Endothelial cell of coronary artery (primary cell): ENCODE data around the gene ELOVL2. TPM values are rescaled to one million over a fixed set of nuclear protein-coding genes. Genes with fewer than 3 reads are reported as not detected.

ENCODE experiments used
- total RNA-seq: library from RNA; depleted of rRNA; stranded (reverse); fragments of >200 nt; gene quantifications from 2 replicates; pipeline ENCODE4 v1.2.3, GENCODE V29; 2014

The ELOVL2 gene
- not detected in 2 replicates for total RNA-seq

GRCh38 chr6:11043961-11044711 lies at the start of gene ELOVL2:
ELOVL2 (minus strand) TSS chr6:11044305; CDS start chr6:11044230, 75 bp downstream.

Other genes starting within 250 kb of the ELOVL2 start
- not detected in 2 replicates for gene MAK, start 205.8 kb downstream of the ELOVL2 start, total RNA-seq
- gene GCM2, start 162.3 kb downstream of the ELOVL2 start, total RNA-seq = not detected in 2 replicates
- gene SYCP2L, start 157.3 kb downstream of the ELOVL2 start, total RNA-seq = not detected in 2 replicates
- 12.1 and 12.4 TPM in 2 replicates for gene SMIM13, start 49.5 kb upstream of the ELOVL2 start, total RNA-seq
- not detected in 2 replicates for gene ERVFRD-1, start 67.4 kb upstream of the ELOVL2 start, total RNA-seq
- 21.8 and 70.5 TPM in 2 replicates for gene NEDD9, start 188.4 kb upstream of the ELOVL2 start, total RNA-seq